GM10266 (cell line): Measurements from ENCODE around the gene CNNM1.

ENCODE experiments used
- DNase-seq: peaks from one replicate; pipeline ENCODE4 v3.0.0; 2012; ENCODE audit errors: extremely low spot score
- CTCF ChIP-seq: IDR thresholded peaks from 2 replicates; pipeline ENCODE4 v1.5.1; 2012; ENCODE audit warnings: mild to moderate bottlenecking, low read depth; ENCODE audit not compliant: control insufficient read depth, insufficient read depth; ENCODE audit errors: missing control alignments

Gene CNNM1

GRCh38 chr10:99369126-99369525 is 40.0 kb downstream of the CNNM1 start:
- no peak for TF ChIP-seq CTCF
- DNase-seq = no peak

DNA sequence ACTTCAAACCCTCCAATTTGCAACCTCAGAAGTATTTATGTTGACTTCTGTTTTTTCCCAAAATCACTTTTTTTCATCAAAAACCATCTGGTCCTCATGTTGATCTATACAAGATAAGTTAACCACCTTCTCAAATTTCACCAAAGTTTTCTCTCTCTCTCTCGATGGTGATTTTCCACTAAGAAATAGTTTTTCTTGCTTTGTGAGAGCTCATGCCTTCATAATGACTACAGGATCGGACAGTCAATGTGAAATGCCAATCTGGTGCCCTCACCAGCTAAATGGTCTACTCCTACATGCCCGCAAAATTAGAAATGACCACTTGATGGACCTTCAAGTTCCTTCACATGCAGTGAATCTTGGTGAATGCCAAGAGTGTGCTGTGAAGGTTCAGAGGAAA is 40.4 kb downstream of the CNNM1 start:
- no peak for DNase-seq
- TF ChIP-seq CTCF = no peak

DNA sequence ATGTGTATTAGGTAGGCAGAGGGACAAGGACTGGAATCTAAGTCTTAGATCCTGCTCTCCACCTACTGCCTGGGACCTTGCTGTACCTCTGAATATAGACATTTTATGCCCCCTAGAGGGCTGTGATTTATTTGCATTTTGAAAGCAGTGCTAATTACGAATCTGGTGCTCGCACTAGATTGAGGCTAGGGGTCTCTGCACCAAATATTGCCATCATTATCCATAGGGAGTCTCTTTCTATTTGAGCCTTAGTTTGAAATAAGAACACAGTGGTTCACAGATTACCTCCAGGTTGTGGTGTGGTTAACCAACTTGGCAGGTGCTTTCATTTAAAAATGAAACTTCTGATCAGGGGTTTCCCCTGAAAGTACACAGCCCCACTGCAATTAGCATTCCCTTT is 41.8 kb downstream of the CNNM1 start:
- TF ChIP-seq CTCF = peak; percentile 12
- DNase-seq = peak; percentile 31

GRCh38 chr10:99372546-99373271 is 43.6 kb downstream of the CNNM1 start:
- TF ChIP-seq CTCF = no peak
- DNase-seq = no peak

DNA sequence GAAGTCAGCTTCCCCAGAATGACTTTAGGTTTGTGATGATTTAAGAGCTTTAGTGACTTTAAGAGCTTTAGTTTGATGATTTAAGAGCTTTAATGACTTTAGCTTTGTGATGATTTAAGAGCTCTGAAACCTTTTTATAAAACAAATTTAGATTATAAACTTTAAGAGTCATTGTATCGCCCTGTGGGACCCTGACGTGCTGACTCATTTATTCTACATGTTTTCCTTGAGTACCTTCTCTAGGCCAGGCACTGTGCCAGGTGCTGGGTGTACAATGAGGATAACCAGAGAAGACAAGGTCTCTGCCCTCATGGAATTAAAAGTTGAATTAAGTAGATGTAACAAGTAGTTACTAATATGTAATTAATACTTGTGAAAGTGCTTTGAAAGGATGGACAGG is 45.4 kb downstream of the CNNM1 start:
- no peak for TF ChIP-seq CTCF
- no peak for DNase-seq

GRCh38 chr10:99374972-99375371 is 45.8 kb downstream of the CNNM1 start:
- no peak for DNase-seq
- TF ChIP-seq CTCF = no peak

DNA sequence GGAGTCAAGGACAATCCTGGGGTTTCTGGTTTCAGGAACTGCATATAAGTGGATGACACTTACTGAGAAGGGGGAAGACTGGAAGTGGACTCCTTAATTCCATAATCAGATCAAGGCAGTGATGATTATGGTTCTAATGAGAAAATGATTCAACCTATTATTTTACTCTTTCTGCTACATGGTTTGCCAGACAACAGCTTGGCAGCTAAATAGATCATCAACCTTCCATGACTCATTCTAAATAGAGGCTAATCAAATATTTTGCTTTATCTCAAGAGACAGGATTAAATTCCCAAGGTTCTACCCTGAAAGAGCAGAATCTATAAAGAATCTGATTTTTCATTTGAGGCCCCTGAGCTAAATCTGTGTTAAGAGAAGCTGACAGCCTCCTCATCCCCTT is 46.3 kb downstream of the CNNM1 start:
- no peak for DNase-seq
- TF ChIP-seq CTCF = no peak
